SU-DHL-6 (cell line): ENCODE measurements around the gene ZMYND11.
"Not testable (repeated sequence)": the region's sequence is repeated elsewhere in the genome, so short reads cannot be mapped to it uniquely, and the experiment has no call there.

ENCODE experiments used
- H2AFZ ChIP-seq: fragments of 200-600 bp; sonication (generic); 2 replicates; pipeline ENCODE4 v1.6.1; 2014; ENCODE audit warnings: low read depth, mild to moderate bottlenecking, moderate library complexity, mixed read lengths, antibody characterized with exemption, low read length; ENCODE audit not compliant: severe bottlenecking
- H3F3A ChIP-seq: fragments of 200-600 bp; shearing (Covaris generic); 2 replicates; pipeline ENCODE4 v1.6.0; 2016; ENCODE audit warnings: antibody characterized with exemption, mild to moderate bottlenecking; ENCODE audit not compliant: insufficient read depth
- H3K27ac ChIP-seq: fragments of 200-600 bp; sonication (generic); 2 replicates; pipeline ENCODE4 v1.5.1; 2016; ENCODE audit warnings: low read depth, mild to moderate bottlenecking, low read length, moderate library complexity, mixed read lengths
- H3K27me3 ChIP-seq: fragments of 200-600 bp; sonication (generic), shearing (Covaris generic); 2 replicates; pipeline ENCODE4 v1.6.0; 2014; ENCODE audit warnings: mild to moderate bottlenecking, low read length
- H3K36me3 ChIP-seq: fragments of 200-600 bp; sonication (generic); 2 replicates; pipeline ENCODE4 v1.6.1; 2014; ENCODE audit warnings: mild to moderate bottlenecking, low read length, mixed read lengths
- H3K4me2 ChIP-seq: fragments of 300-600, 200-600 bp; shearing (Covaris generic), sonication (generic); 2 replicates; pipeline ENCODE4 v1.6.0; 2014; ENCODE audit warnings: low read length, low read depth, mild to moderate bottlenecking; ENCODE audit not compliant: poor library complexity, severe bottlenecking
- H3K4me3 ChIP-seq: fragments of 200-600 bp; sonication (generic); 2 replicates; pipeline ENCODE4 v1.5.1; 2014; ENCODE audit warnings: antibody characterized with exemption, low read length, mild to moderate bottlenecking, mixed read lengths; ENCODE audit not compliant: insufficient read depth, poor library complexity, severe bottlenecking
- H3K79me2 ChIP-seq: fragments of 200-600 bp; sonication (generic); 2 replicates; pipeline ENCODE4 v1.6.1; 2014; ENCODE audit warnings: mild to moderate bottlenecking, low read length, moderate library complexity; ENCODE audit not compliant: insufficient read depth
- H3K9ac ChIP-seq: fragments of 200-600 bp; sonication (generic); 2 replicates; pipeline ENCODE4 v1.7.0; 2014; ENCODE audit warnings: mild to moderate bottlenecking, low read length
- H3K9me2 ChIP-seq: fragments of 200-600 bp; sonication (generic); replicated peaks from 2 replicates; pipeline ENCODE4 v1.6.1; 2014; ENCODE audit warnings: low read length; ENCODE audit not compliant: insufficient read depth
- H3K9me3 ChIP-seq: fragments of 200-600 bp; sonication (generic); 2 replicates; pipeline ENCODE4 v1.6.1; 2014; ENCODE audit warnings: low read length, mixed read lengths; ENCODE audit not compliant: insufficient read depth
- H4K20me1 ChIP-seq: fragments of 200-600 bp; sonication (generic); 2 replicates; pipeline ENCODE4 v1.6.1; 2014; ENCODE audit warnings: low read depth, mild to moderate bottlenecking, antibody characterized with exemption, low read length, moderate library complexity, mixed read lengths
- EZH2phosphoT487 ChIP-seq: fragments of 200-600 bp; sonication (generic), shearing (Covaris generic); conservative IDR thresholded peaks from 2 replicates; pipeline ENCODE4 v1.6.1; 2018; ENCODE audit warnings: mild to moderate bottlenecking, antibody characterized with exemption, low read length, moderate library complexity, mixed read lengths
- TF ChIP-seq, protein P1 (sequence below): fragments of 200-600 bp; sonication (generic); IDR thresholded peaks from one replicate; pipeline ENCODE4 v1.5.1; 2017; ENCODE audit warnings: antibody characterized with exemption, mild to moderate bottlenecking, low read length, moderate library complexity; ENCODE audit not compliant: insufficient read depth, poor library complexity, severe bottlenecking

ZMYND11 gene

DNA sequence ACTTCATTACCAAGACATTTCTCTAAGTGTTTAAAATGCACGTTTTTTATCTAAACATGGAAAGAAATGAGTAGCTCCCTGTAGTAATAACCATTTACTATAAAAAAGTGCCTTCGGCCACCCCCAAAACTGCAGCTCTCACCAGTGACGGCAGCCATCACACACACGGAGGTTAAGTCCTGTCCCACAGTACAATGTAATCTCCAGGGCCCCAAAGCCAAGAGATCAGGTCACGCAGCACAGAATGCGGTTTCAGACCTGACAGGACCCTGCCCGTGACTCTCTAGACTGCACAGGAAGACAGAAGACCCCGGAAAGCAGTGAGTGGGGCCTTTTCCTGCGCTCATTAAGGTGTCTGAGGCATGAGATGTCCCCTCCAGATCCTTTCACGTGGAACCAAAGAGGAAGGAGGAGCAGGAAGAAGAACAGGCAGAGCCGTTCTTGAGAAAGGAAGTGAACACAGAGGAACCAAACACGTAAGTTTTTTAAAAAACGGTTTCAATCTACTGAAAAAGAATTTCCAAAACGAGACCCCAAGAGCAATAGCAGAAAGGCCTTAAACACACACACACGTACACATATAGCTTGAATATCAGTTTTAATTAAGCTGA lies 125.7 kb downstream of the ZMYND11 start:
- no peaks in the 10 kb centered on the region for H3K9me3 ChIP-seq
- H3K4me3 ChIP-seq = no peak overlapping the region
- no peaks in the 10 kb centered on the region for H4K20me1 ChIP-seq
- no peaks in the 10 kb centered on the region for H3K9me2 ChIP-seq
- H2AFZ ChIP-seq = peak overlapping the region; percentile 88
- no peaks in the 10 kb centered on the region for H3K36me3 ChIP-seq
- no peaks in the 10 kb centered on the region for H3F3A ChIP-seq
- peak overlapping the region; percentile 37 for H3K4me2 ChIP-seq
- TF ChIP-seq, protein P1, sequence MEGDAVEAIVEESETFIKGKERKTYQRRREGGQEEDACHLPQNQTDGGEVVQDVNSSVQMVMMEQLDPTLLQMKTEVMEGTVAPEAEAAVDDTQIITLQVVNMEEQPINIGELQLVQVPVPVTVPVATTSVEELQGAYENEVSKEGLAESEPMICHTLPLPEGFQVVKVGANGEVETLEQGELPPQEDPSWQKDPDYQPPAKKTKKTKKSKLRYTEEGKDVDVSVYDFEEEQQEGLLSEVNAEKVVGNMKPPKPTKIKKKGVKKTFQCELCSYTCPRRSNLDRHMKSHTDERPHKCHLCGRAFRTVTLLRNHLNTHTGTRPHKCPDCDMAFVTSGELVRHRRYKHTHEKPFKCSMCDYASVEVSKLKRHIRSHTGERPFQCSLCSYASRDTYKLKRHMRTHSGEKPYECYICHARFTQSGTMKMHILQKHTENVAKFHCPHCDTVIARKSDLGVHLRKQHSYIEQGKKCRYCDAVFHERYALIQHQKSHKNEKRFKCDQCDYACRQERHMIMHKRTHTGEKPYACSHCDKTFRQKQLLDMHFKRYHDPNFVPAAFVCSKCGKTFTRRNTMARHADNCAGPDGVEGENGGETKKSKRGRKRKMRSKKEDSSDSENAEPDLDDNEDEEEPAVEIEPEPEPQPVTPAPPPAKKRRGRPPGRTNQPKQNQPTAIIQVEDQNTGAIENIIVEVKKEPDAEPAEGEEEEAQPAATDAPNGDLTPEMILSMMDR = no peak
- TF ChIP-seq EZH2phosphoT487 = no peak
- H3K79me2 ChIP-seq = no peaks in the 10 kb centered on the region
- H3K27ac ChIP-seq = no peak overlapping the region
- no peak overlapping the region for H3K9ac ChIP-seq
- no peaks in the 10 kb centered on the region for H3K27me3 ChIP-seq

DNA sequence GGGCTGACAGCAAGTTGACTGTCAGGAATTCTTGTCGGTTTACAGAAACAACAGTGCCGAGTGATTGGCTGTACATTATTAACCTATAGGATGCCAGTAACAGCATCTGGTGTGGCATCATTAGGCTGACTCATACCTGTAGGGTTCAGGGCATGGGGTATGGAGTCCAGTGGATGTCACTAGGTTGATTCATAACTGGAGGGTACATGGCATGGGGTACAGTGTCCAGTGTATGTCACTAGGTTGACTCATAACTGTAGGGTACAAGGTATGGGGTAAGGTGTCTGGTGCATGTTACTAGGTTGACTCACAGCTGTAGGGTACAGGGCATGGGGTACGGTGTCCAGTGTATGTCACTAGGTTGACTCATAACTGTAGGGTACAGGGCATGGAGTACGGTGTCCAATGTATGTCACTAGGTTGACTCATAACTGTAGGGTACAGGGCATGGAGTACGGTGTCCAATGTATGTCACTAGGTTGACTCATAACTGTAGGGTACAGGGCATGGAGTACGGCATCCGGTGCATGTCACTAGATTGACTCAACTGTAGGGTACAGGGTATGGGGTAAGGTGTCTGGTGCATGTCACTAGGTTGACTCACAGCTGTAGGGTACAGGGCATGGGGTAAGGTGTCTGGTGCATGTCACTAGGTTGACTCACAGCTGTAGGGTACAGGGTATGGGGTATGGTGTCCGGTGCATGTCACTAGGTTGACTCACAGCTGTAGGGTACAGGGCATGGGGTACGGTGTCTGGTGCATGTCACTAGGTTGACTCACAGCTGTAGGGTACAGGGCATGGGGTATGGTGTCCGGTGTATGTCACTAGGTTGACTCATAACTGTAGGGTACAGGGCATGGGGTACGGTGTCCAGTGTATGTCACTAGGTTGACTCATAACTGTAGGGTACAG lies 129.2 kb downstream of the ZMYND11 start:
- not testable (repeated sequence) for H3K9ac ChIP-seq, H3K4me2 ChIP-seq, H3K27ac ChIP-seq, H3F3A ChIP-seq, H2AFZ ChIP-seq, H3K79me2 ChIP-seq, H3K9me2 ChIP-seq, H4K20me1 ChIP-seq, H3K4me3 ChIP-seq, H3K9me3 ChIP-seq, H3K27me3 ChIP-seq, H3K36me3 ChIP-seq

DNA sequence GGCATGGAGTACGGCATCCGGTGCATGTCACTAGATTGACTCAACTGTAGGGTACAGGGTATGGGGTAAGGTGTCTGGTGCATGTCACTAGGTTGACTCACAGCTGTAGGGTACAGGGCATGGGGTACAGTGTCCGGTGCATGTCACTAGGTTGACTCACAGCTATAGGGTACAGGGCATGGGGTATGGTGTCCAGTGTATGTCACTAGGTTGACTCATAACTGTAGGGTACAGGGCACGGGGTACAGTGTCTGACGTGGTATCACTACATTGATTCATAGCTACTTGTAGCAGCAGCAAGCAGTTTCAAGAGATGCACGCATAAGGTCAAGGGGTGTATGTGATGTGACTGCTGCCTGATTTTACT lies 129.8 kb downstream of the ZMYND11 start:
- H3K9me2 ChIP-seq, H3K9ac ChIP-seq, H3F3A ChIP-seq, H3K4me3 ChIP-seq, H2AFZ ChIP-seq, H3K79me2 ChIP-seq, H3K9me3 ChIP-seq, H3K4me2 ChIP-seq, H4K20me1 ChIP-seq, H3K27me3 ChIP-seq, H3K27ac ChIP-seq, H3K36me3 ChIP-seq: not testable (repeated sequence)

DNA sequence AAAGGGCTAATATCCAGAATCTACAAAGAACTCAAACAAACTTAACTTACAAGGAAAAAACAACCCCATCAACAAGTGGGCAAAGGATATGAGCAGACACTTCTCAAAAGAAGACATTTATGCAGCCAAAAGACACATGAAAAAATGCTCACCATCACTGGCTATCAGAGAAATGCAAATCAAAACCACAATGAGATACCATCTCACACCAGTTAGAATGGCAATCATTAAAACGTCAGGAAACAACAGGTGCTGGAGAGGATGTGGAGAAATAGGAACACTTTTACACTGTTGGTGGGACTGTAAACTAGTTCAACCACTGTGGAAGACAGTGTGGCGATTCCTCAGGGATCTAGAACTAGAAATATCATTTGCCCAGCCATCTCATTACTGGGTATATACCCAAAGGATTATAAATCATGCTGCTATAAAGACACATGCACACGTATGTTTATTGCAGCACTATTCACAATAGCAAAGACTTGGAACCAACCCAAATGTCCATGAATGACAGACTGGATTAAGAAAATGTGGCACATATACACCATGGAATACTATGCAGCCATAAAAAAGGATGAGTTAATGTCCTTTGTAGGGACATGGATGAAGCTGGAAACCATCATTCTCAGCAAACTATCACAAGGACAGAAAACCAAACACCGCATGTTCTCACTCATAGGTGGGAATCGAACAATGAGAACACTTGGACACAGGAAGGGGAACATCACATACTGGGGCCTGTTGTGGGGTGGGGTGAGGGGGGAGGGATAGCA lies 130.7 kb downstream of the ZMYND11 start:
- not testable (repeated sequence) for H3F3A ChIP-seq, H3K4me3 ChIP-seq, H3K9me3 ChIP-seq, H3K9ac ChIP-seq, H3K27me3 ChIP-seq, H3K36me3 ChIP-seq, H3K4me2 ChIP-seq, H2AFZ ChIP-seq, H3K9me2 ChIP-seq, H3K27ac ChIP-seq, H4K20me1 ChIP-seq, H3K79me2 ChIP-seq
